Measurements from ENCODE around the gene SHISA6.

Gene SHISA6

DNA sequence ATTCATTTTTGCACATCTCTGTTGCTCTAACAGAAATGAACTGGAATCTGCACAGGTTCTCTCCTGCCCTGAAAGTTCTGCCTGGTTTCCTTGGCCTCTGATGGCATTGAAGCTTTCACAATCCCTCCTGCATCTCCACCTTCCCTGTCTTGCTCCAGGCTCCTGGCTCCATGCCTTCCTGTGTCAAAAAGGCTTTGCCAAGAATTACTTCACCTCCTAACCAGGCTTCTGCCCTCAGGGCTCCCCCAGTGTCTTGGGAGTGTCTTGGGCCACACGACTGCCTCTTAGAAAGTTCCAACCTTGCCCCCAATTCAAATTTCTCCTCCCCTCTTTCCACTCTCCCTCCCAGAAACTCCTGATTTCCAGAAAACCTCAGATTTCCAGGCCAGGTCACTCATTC lies 320.3 kb downstream of the SHISA6 start:
- DNase-seq (ENCODE audit: low read depth) = no peak
- no peak for TF ChIP-seq CTCF (conservative IDR thresholded peaks at IDR 0.05; ENCODE audit: control insufficient read depth, insufficient read depth, low read depth, low read length)
- no peak overlapping the region for H3K4me3 ChIP-seq (ENCODE audit: control insufficient read depth, low read depth, low read length)

GRCh38 chr17:11561702-11562101 lies 320.7 kb downstream of the SHISA6 start:
- no peak for TF ChIP-seq CTCF (conservative IDR thresholded peaks at IDR 0.05; ENCODE audit: control insufficient read depth, insufficient read depth, low read depth, low read length)
- DNase-seq (ENCODE audit: low read depth) = no peak
- no peak overlapping the region for H3K4me3 ChIP-seq (ENCODE audit: control insufficient read depth, low read depth, low read length)

GRCh38 chr17:11564589-11565380 lies 323.8 kb downstream of the SHISA6 start:
- no peak overlapping the region for H3K4me3 ChIP-seq (ENCODE audit: control insufficient read depth, low read depth, low read length)
- no peak for DNase-seq (ENCODE audit: low read depth)
- TF ChIP-seq CTCF (conservative IDR thresholded peaks at IDR 0.05; ENCODE audit: control insufficient read depth, insufficient read depth, low read depth, low read length) = no peak

DNA sequence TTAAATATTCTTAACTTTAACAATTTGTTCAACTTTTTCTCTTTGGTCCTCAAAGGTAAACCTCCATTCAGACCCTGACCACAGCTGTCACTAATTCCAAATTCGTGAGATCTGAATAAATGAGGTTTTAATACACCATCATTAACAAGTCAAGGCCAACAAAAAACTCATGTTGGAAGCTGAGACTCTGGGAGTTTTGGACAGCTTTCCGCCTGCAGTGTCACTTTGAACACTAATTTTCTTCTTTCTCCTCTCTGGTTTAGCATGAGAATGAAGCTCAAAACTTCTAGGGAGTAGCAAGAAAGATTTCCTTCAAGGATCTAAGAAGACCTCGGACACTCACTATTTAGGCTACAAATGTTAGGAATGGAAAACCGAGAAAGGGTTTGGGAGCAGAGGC lies 324.6 kb downstream of the SHISA6 start:
- no peak for TF ChIP-seq CTCF (conservative IDR thresholded peaks at IDR 0.05; ENCODE audit: control insufficient read depth, insufficient read depth, low read depth, low read length)
- no peak for DNase-seq (ENCODE audit: low read depth)
- H3K4me3 ChIP-seq (ENCODE audit: control insufficient read depth, low read depth, low read length) = no peak overlapping the region

DNA sequence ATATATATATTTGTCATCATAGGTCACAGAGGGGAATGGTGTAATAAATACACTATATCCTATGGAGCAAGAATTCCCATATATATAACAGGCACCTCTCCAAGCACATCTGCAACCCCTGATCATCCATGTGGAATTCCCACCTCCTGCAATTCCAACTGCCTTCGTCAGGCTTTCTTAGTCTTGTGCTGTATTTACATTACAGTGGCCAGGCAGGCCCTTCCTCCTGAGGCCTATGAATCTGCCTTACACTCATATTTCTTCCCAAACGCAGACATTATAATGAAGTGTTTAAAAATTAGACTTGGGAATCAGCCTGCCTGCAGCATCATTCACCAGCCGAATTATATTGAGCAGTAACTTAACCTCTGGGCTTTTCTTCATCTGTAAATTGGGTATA lies 338.0 kb downstream of the SHISA6 start:
- TF ChIP-seq CTCF (conservative IDR thresholded peaks at IDR 0.05; ENCODE audit: control insufficient read depth, insufficient read depth, low read depth, low read length) = no peak
- DNase-seq (ENCODE audit: low read depth) = no peak
- no peak overlapping the region for H3K4me3 ChIP-seq (ENCODE audit: control insufficient read depth, low read depth, low read length)

- no peak for TF ChIP-seq CTCF (conservative IDR thresholded peaks at IDR 0.05; ENCODE audit: control insufficient read depth, insufficient read depth, low read depth, low read length)
- no peak for DNase-seq (ENCODE audit: low read depth)
- H3K4me3 ChIP-seq (ENCODE audit: control insufficient read depth, low read depth, low read length) = no peak overlapping the region
Observed at GRCh38 chr17:11580677-11581076, 339.7 kb downstream of the SHISA6 start.

Measured in fibroblast of mammary gland (primary cell).